Embryonic facial prominence (tissue), 1 donor: Measurements from ENCODE around the gene ENGASE.
A peak's percentile ranks its signal among the peaks of the same experiment; 100 is the strongest.
"Not testable (repeated sequence)": the region's sequence is repeated elsewhere in the genome, so short reads cannot be mapped to it uniquely, and the experiment has no call there.

Experiments
- DNase-seq: peaks from one replicate; pipeline ENCODE4 v3.0.0-alpha.2; 2016; ENCODE audit errors: extremely low spot score

Gene ENGASE

DNA sequence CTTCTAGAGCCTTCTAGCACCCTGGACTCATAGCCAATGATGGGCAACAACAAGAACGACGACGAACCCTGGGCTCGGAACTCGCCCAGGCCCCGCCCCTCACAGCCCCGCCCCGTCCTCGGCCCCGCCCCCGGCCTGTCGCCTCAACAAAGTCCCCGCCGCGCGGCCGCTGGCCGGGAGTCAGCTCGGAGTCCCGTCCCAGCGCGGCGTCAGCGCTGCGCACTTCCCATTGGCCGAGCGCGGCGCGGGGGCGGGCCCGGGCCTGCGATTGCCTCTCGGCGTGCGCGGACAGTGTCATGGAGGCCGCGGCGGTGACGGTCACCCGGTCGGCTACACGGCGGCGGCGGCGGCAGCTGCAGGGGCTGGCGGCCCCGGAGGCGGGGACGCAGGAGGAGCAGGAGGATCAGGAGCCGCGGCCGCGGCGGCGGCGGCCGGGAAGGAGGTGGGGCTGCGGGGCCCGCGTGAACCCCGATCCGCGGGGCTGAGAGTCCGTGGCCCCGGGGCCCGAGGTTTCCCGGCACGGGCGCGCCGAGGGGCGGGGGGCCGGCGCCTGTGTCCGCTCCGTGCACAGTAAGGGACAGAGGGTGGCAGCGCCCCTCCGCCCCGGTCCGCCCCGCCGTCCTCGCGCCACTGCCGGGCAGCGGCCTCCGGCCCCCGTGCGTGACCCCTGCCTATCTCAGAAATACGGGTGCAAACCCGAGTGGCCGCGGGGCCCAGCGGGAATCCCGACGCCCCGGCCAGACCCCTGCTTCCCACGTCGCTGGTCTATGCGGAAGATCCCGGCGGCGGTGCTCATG, at the start of gene ENGASE:
ENGASE (plus strand) TSS at position 176 of the 797 bp plus-strand sequence; CDS start at position 297, 121 bp downstream.
- peak; percentile 53 for DNase-seq

- no peak for DNase-seq
These were observed 49.5 kb upstream of the ENGASE start for GRCh38 chr17:79024901-79025737.

DNA sequence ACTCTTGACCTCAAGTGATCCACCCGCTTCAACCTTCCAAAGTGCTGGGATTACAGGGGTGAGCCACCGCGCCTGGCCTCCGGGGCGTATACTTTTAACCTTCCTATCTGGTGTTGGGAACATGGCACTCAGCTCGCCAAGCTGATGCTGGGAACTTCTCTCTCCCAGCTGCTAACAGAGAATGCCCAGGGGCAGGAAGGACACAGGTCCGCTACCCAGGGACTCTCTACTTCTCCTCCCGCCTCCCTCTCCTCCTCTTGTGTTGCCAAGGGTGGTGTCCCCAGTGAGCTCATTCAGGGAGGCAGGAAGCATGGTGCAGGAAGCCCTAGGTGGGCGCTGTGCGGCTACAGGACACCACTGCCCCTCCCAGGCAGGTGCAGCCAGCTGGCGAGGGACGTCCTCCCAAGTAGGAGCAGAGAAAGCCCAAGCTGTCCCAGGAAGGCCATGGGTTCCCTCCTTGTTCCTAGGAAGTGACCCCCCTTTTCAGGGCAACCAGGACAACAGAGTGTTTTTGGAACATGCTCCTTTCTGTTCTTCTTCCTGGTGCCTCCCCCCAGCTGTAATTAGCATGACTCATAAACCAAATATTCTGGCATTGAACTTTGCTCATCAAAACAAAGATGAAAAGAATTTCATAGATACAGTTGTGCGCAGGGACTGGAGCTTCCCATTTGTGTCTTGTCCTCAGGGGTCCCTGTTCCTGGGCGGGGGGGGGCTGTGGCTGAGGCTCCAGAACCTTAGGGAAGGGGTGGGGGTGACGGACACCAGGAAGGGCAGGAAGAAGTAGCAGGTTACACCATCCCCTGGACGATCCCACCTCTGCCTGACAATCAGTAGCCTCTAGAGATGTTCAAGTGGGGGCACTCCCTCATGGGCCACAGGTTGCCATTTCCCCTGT, 48.0 kb upstream of the ENGASE start:
- DNase-seq, result no peak

DNA sequence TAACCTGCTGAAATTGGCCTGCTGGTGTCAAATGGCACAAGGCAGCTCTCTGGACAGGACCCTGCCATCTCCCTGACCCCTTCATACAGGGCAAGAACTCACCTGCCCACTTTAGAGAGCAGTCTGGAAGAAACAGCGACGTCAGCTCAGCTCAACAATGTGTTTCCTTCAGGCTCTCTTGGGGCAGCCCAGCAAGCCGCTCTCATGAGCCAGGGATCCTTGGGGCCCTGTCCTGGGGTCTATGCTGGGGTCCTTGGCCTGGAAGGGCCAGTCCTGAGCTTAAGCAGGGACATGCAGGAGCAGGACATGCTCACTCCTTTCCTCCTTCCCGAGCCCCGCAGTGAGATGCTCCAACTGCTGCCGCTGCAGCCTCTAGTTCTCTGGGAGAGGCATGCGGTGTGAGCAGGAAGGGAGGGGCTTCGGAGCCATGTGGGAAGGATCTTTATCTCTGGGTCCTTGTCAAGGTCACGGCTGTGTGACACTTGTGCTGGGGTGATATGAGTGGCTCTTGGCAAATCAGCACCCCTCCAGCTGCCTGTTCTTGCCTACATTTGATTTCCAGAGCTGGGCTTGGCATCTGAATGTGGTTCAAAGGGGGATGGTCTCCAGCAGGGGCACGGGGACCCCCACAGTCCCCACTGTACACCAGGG, 47.2 kb upstream of the ENGASE start:
- no peak for DNase-seq

- DNase-seq, result no peak
These were observed 46.6 kb upstream of the ENGASE start for GRCh38 chr17:79027925-79028491.

DNA sequence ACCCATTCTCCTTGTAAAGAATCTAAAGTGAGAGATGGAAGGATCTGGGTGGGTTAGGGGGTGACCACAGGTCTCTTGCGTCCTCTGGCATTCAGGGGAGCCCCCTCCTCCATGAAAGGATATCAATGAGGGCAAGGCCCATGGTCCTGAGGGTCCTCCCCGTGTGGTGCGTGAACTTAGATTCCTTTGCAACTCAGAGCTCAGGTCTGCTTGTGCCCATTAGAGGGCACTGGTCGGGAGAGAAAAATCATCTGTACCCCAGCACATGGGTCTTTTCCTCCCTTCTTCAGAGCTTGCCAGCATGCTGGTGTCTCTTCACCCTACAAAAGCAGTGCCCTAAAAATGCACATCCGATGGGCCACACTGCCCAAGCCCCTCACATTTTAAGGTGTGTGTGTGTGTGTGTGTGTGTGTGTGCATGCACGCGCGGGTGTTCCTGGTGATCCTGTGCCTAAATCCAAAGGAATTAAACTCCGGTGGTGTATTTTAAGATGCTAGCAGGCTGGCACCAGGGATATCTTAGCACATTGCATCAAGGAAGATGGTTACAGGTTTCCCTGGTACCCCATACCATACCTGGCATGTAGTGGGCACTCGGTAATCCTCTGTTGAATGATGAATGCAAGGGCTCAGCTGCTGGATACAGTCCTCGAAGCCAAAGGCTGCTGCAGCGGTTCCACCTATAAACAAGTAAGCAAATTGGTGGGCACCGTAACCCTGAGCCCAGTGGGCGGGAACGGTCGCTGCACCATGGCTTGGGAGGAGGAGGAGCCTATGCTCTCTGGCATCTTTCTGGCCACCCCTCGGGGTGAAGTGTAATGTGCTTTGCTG, 45.9 kb upstream of the ENGASE start:
- DNase-seq, result no peak

- DNase-seq, result no peak
These were observed 45.2 kb upstream of the ENGASE start for GRCh38 chr17:79029327-79030009.

GRCh38 chr17:79030636-79031035, 44.0 kb upstream of the ENGASE start:
- DNase-seq, result not testable (repeated sequence)

GRCh38 chr17:79031996-79032875, 42.4 kb upstream of the ENGASE start:
- no peak for DNase-seq

DNA sequence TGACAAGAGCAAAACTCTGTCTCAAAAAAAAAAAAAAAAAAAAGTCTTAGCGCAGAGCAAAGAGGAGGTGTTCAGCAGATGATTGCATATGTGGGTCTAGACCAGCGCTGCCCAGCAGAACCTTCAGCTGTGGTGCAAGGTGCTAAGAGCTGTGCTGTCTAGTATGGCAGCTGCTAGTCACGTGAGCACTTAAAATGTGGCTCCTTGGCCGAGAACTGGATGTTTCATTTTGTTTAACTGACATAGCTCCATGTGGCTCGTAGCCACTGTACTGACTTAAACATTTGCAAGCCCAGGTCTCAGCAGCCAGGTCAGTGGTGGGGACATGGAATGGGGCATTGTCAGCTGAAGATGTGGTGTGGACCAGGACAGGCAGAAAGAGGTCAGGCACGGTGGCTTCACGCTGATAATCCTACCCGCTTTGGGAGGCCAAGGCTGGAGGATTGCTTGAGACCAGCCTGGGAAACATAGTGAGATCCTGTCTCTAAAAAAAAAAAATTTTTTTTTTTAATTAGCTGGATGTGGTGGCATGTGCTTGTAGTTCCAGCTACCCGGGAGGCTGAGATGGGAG, 41.5 kb upstream of the ENGASE start:
- no peak for DNase-seq

- DNase-seq, result no peak
These were observed 40.7 kb upstream of the ENGASE start for GRCh38 chr17:79033741-79034501.

- DNase-seq, result no peak
These were observed 39.6 kb upstream of the ENGASE start for GRCh38 chr17:79034931-79035485.

- no peak for DNase-seq
These were observed 38.9 kb upstream of the ENGASE start for GRCh38 chr17:79035686-79036085.

DNA sequence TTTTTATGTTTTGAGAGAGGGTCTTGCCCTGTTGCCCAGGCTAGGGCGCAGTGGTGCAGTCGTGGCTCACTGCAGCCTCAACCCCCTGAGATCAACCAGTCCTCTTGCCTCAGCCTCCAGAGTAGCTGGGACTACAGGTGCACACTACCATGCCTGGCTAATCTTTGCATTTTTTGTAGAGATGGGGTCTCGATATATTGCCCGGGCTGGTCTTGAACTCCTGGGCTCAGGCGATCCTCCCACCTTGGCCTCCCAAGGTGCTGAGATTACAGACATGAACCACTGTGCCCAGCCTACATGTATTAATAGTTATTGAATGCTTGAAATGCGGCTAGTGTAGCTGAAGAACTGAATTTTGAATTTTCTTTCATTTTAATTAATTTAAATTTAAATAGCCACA, 38.4 kb upstream of the ENGASE start:
- no peak for DNase-seq

GRCh38 chr17:79036596-79036995, 38.0 kb upstream of the ENGASE start:
- no peak for DNase-seq

- no peak for DNase-seq
These were observed 36.0 kb upstream of the ENGASE start for GRCh38 chr17:79038545-79039135.

- DNase-seq, result no peak
These were observed 35.5 kb upstream of the ENGASE start for GRCh38 chr17:79039171-79039570.
